ENCODE measurements around the gene AAK1. TPM values are rescaled to one million over a fixed set of nuclear protein-coding genes. Genes with fewer than 3 reads are reported as not detected.
A peak's percentile ranks its signal among the peaks of the same experiment; 100 is the strongest.
"Not testable (repeated sequence)": the region's sequence is repeated elsewhere in the genome, so short reads cannot be mapped to it uniquely, and the experiment has no call there.

AAK1 gene
- 23.8 and 48.8 TPM in 2 replicates for total RNA-seq

- DNase-seq: peak; percentile 88
These were observed at the start of gene AAK1 for GRCh38 chr2:69643602-69644505. Gene AAK1, minus strand, starts transcription at chr2:69643739. Its CDS starts 699 bp downstream, at chr2:69643040.

- DNase-seq: no peak
These were observed 48.9 kb upstream of the AAK1 start for GRCh38 chr2:69692424-69692823.

GRCh38 chr2:69689969-69690368 is 46.4 kb upstream of the AAK1 start:
- no peak for DNase-seq

GRCh38 chr2:69689466-69689865 is 45.9 kb upstream of the AAK1 start:
- no peak for DNase-seq

DNA sequence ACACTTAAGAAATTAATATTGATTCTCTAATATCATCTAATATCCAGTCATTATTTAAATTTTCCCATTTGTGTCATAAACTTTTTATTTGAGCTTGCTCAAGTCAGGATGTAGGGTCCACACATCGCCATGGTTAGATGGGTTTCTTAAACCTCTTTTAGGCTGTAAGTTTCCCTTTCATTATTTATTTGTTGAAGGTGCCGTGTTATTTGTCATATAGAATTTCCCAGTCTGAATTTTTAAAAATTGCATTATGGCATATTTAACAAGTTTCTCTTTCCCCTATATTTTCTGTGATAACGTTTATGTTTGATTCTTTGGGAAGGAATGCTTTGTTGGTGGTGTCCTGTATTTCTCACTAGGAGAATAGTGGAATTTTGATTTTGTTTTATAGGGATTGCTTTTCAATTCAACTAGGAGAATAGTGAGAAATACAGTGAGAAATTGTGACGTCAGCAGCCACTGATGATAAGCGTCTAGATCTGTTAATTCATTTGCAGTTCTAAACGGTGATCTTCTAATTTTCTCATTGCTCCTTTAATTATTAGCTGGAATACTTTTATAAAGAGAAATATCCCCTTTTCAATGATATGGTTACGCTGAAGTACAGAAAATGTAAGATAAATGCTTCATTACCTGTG is 44.6 kb upstream of the AAK1 start:
- DNase-seq: no peak

DNA sequence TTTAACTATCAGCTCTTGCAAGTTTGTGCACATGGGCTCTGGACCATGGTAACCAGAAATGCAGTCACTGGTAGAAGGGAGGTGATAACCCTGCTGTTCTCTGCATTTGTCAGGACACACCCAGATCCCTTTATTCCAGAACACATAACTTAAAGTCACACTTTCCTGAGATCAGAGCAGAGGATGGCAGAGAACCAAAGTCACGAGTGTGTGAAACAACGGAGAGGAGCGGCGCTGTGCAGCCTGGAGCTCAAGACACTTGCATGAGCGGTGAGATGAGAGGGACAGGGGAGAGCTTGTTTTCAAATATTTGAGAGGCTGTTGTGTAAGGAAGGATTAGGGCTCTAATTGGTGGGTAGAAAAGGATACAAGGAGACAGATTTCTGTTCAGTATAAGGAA is 43.3 kb upstream of the AAK1 start:
- DNase-seq: no peak

GRCh38 chr2:69685321-69686048 is 41.9 kb upstream of the AAK1 start:
- no peak for DNase-seq

DNA sequence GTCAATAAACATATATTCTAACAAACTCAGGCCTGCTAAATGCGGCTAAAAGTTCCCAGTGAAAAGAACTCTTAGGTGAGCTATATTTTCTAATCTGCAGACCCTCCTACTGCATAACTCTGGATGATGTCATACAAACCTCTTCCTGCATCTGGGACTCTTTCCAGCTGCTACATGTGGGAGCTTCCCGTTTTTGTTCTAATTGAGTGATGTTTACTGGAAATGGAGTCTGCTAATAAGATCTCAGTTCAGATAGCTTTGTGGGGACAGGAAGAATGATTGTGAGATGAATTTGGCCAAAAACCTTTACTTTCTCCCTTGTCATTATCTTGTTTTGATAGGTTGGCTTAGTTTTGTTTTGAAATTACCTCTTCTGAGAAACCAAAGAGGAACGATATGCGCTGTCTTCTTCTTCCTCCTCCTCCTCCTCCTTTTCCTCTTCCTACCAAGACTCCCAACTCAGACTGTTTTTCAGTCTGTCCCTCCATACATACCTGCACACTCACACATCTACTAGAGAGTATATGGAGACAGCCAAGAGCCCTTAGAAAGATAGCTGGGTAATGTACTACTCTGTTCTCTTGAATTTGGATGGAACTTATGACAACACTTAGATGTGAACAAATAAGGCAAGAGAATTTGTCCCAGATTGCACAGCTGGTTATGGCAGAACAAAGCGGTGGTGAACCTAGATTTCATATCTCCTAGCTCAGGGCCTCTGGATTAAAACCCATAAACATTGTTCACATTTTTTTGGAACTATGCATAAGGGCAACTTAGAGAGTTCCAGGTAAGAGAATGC is 39.8 kb upstream of the AAK1 start:
- peak; percentile 97 for DNase-seq

GRCh38 chr2:69682525-69682924 is 39.0 kb upstream of the AAK1 start:
- DNase-seq: peak; percentile 19

GRCh38 chr2:69680001-69680675 is 36.6 kb upstream of the AAK1 start:
- no peak for DNase-seq

- DNase-seq: no peak
These were observed 34.4 kb upstream of the AAK1 start for GRCh38 chr2:69677914-69678313.

- DNase-seq: no peak
These were observed 32.6 kb upstream of the AAK1 start for GRCh38 chr2:69676146-69676545.

DNA sequence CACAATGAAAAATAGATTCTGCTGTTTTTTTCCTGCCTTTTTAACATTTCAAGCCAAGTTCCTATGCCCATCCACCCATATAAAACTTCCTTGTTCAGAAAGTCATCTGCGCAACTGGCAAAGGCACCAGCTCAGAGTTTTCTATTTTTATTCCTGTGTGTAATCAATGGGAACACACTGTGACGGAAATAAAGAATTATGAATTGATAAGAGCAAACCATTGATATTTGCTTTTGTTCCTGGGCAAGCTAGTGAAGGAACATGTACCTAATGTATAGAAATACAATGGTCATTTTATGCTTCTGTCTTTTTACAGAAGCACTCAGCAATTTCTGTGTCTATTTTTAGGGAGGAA is 30.8 kb upstream of the AAK1 start:
- DNase-seq: no peak

GRCh38 chr2:69673098-69673497 is 29.6 kb upstream of the AAK1 start:
- not testable (repeated sequence) for DNase-seq

DNA sequence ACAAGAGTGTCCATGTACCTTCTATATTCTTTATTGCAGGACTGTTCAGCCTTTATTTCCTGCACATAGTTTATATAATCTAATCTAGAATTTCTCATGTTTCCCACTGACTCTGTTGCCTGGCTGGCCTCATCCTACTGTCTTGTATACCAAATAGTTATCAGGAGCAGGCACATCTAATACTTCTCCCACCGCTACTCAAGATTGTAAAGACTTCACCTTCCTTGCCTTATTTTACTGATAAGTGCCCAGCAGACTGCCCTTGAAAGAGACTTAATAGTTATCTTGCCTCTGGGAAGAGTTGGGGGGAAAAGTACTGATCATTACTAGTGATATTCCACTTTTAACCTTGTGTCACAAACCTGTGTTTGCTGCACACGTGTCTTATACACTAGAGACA is 26.1 kb upstream of the AAK1 start:
- no peak for DNase-seq

DNA sequence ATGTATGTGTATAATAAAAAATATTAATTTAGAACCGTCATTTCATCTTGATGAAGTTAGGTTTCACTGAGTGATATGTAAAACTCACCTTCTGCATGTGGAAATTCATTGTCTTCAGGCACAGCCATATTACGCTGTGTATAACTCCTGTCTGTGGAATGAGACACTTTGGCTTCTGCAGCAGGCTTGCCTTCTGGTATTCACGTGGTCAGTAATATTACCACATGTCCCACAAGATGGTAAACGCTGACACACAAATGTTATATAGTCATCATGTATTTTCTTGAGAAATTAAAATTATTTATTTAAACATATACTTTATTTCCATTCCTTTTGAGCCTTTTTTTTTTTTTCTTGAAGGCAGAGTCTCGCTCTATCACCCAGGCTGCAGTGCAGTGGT is 25.1 kb upstream of the AAK1 start:
- no peak for DNase-seq

DNA sequence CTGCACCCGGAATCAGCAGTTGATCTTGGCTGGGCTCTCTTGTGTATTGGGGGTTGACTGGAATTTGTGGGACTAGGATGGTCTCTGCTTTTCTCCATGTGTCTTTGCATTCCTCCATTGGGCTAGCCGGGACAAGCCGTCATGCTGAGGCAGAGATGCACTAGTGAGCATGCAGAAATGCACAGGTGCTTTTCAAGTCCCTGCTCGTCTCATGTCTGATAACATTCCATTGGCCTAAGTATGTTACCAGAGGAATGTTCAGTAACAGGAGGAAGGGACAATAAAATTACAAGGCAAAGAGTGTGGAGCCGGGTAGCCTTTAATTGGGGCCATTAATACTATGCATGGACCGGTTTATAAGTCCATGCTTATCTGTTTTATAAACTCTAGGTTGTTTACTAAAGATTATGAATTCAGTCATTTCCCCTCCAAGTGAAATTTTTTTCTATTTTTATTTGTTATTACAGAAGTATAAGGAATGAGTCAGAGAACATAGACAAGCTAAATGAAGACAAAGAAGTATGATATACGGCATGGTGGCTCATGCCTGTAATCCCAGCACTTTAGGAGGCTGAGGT is 24.4 kb upstream of the AAK1 start:
- DNase-seq: peak; percentile 52

DNA sequence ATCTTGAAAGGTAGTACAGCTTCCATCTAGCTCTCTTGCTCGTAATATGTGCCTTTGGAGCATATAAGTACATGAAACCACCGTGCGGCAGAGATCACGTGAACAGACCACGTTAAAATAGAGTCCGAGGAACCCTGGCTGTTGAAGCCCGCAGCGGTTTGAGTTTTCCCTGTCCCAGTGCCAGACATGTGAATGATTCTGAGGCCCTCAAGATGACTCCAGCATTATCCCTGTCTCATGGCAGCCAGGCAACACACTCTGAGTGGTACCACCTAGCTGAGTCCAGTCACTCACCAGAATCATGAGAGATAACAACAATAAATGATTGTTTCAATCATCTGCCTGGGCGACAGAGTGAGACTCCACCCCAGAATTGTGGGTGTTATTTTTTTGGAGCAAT is 21.6 kb upstream of the AAK1 start:
- no peak for DNase-seq

DNA sequence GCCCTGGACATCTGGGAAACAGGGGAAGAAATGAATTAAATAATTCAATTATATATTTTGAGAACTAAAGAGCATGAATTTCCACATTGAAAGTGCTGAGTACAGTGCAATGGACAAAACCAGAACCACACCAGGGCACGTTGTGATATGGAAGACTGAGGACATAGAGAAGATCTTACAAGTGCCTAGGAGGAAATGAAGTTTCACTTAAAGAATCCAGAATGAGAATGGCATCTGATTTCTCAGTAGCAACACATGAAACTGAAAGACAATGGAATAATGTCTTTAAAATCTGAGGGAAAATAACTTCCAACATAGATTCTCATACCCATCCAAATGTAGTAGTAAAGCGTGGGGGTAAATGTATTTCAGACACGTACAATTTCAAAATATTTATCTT is 20.3 kb upstream of the AAK1 start:
- no peak for DNase-seq

- not testable (repeated sequence) for DNase-seq
These were observed 19.0 kb upstream of the AAK1 start for GRCh38 chr2:69662547-69662946.

GRCh38 chr2:69660637-69661036 is 17.1 kb upstream of the AAK1 start:
- no peak for DNase-seq

Data from dermis blood vessel endothelial cell (primary cell).